Keratinocyte (primary cell): ENCODE data around the gene MUC4. TPM values are rescaled to one million over a fixed set of nuclear protein-coding genes. Genes with fewer than 3 reads are reported as not detected.
"Not testable (repeated sequence)": the region's sequence is repeated elsewhere in the genome, so short reads cannot be mapped to it uniquely, and the experiment has no call there.

ENCODE experiments used
- DNase-seq: peaks from one replicate; pipeline ENCODE4 v3.0.0-alpha.2; 2011; ENCODE audit warnings: low read depth, missing footprints, low spot score
- FAIRE-seq: peaks from 2 replicates; lab custom pipeline; 2011; peaks lifted over from hg19 to GRCh38; lab: Jason Lieb, UNC
- H2AFZ ChIP-seq: 2 replicates; pipeline ENCODE4 v1.6.0; 2012; ENCODE audit warnings: low read length, control low read depth, inconsistent platforms; ENCODE audit not compliant: control insufficient read depth
- H3K27ac ChIP-seq: 2 replicates; pipeline ENCODE4 v1.5.1; 2011; ENCODE audit warnings: low read length; ENCODE audit not compliant: control insufficient read depth, insufficient read depth
- H3K27me3 ChIP-seq: 3 replicates; pipeline ENCODE4 v1.6.0; 2011; ENCODE audit warnings: low read length; ENCODE audit not compliant: control insufficient read depth, insufficient read depth; ENCODE audit errors: extremely low read depth
- H3K36me3 ChIP-seq, 2 experiments: 2 replicates in 1 of 2; 3 replicates in 1 of 2; pipeline ENCODE4 v1.5.1; 2011; ENCODE audit warnings: low read length in 2 of 2, mild to moderate bottlenecking in 1 of 2; ENCODE audit not compliant: control insufficient read depth in 2 of 2, insufficient read depth in 2 of 2; ENCODE audit errors: extremely low read depth in 1 of 2
- H3K4me1 ChIP-seq: 3 replicates; pipeline ENCODE4 v1.5.1; 2011; ENCODE audit warnings: low read length; ENCODE audit not compliant: control insufficient read depth, insufficient read depth; ENCODE audit errors: extremely low read depth
- H3K4me2 ChIP-seq: 3 replicates; pipeline ENCODE4 v1.6.0; 2011; ENCODE audit warnings: low read depth, low read length; ENCODE audit not compliant: control insufficient read depth, insufficient read depth; ENCODE audit errors: extremely low read depth
- H3K4me3 ChIP-seq, 3 experiments: fragments of 200-600 bp in 1 of 3; sonication (generic) in 1 of 3; 2 replicates in 2 of 3; 3 replicates in 1 of 3; pipeline ENCODE4 v1.5.1; 2011 to 2016; ENCODE audit warnings: low read length in 3 of 3, mild to moderate bottlenecking in 3 of 3, control low read depth in 2 of 3, inconsistent platforms in 1 of 3, low read depth in 1 of 3, mixed read lengths in 1 of 3, mixed run types in 1 of 3, moderate library complexity in 1 of 3; ENCODE audit not compliant: control insufficient read depth in 2 of 3, insufficient read depth in 2 of 3; ENCODE audit errors: extremely low read depth in 1 of 3
- H3K79me2 ChIP-seq: 2 replicates; pipeline ENCODE4 v1.6.0; 2012; ENCODE audit warnings: low read length; ENCODE audit not compliant: control insufficient read depth, insufficient read depth
- H3K9ac ChIP-seq: 3 replicates; pipeline ENCODE4 v1.6.0; 2011; ENCODE audit warnings: low read length; ENCODE audit not compliant: control insufficient read depth, insufficient read depth; ENCODE audit errors: extremely low read depth
- H3K9me1 ChIP-seq: 3 replicates; pipeline ENCODE4 v1.6.0; 2011; ENCODE audit warnings: low read length; ENCODE audit not compliant: control insufficient read depth, insufficient read depth; ENCODE audit errors: extremely low read depth
- H3K9me3 ChIP-seq: 2 replicates; pipeline ENCODE4 v1.5.1; 2012; ENCODE audit warnings: low read depth, low read length; ENCODE audit not compliant: control insufficient read depth
- H4K20me1 ChIP-seq: 3 replicates; pipeline ENCODE4 v1.6.0; 2011; ENCODE audit warnings: low read length; ENCODE audit not compliant: control insufficient read depth, insufficient read depth; ENCODE audit errors: extremely low read depth
- CTCF ChIP-seq, 3 experiments: IDR thresholded peaks in 1 of 3; conservative IDR thresholded peaks in 1 of 3; optimal IDR thresholded peaks in 1 of 3; 2 replicates in 2 of 3; 3 replicates in 1 of 3; pipeline versions ENCODE3 to v1.5.1; 2011; ENCODE audit warnings: low read length in 3 of 3, mild to moderate bottlenecking in 3 of 3, moderate library complexity in 2 of 3, control low read depth in 1 of 3, inconsistent platforms in 1 of 3; ENCODE audit not compliant: insufficient read depth in 2 of 3; ENCODE audit errors: extremely low read depth in 1 of 3
- EZH2 ChIP-seq: IDR thresholded peaks from one replicate; pipeline ENCODE4 v1.6.1; 2012; ENCODE audit warnings: inconsistent platforms, mild to moderate bottlenecking, low read length, moderate library complexity
- dilution Hi-C: fragments of 300-500 bp; cut with MboI; formaldehyde crosslinking; loops from one replicate; pipeline ENCODE4 v1.7.0; 2020; ENCODE audit warnings: low sequenced_read_pairs; ENCODE audit not compliant: extremely low pct_ligation_motif_present
- polyA plus RNA-seq, 5 experiments: library from polyadenylated mRNA; depleted of rRNA in 3 of 5; stranded (reverse) in 3 of 5; stranded (forward) in 1 of 5; unstranded in 1 of 5; fragments of >200 nt; gene quantifications; 1 replicate in 1 of 5; 2 replicates in 3 of 5; 3 replicates in 1 of 5; pipeline versions ENCODE4 v1.2.1 to v1.2.3, GENCODE V29; 2011 to 2012; ENCODE audit warnings: missing spikeins in 2 of 5, low read depth in 1 of 5, low replicate concordance in 1 of 5

The MUC4 gene
- polyA plus RNA-seq, 1 donor (not counting 4 experiments of a cell fraction or from before 2014, with no cell fraction given): not detected

- no peaks in the 10 kb centered on the region for H3K79me2 ChIP-seq
- H3K4me3 ChIP-seq: no peak overlapping the region
- FAIRE-seq (no peak), DNase-seq (no peak)
- no peaks in the 10 kb centered on the region for H4K20me1 ChIP-seq
- no peaks in the 10 kb centered on the region for H3K9me1 ChIP-seq
- TF ChIP-seq EZH2 (no peak), CTCF (optimal IDR thresholded peaks at IDR 0.05 in 1 of 3, IDR thresholded peaks at IDR 0.05 in 1 of 3, conservative IDR thresholded peaks at IDR 0.05 in 1 of 3; ENCODE audit: extremely low read depth in 1 of 3, insufficient read depth in 2 of 3, low read length in 3 of 3) (no peak)
- H3K27ac ChIP-seq: no peak overlapping the region
- peaks cover 9% of the 10 kb centered on the region for H3K27me3 ChIP-seq
- no peaks in the 10 kb centered on the region for H3K4me1 ChIP-seq
- H3K9ac ChIP-seq: no peak overlapping the region
- dilution Hi-C loops: no loop called here
- no peaks in the 10 kb centered on the region for H3K9me3 ChIP-seq
- no peak overlapping the region for H2AFZ ChIP-seq
- H3K4me2 ChIP-seq: no peak overlapping the region
- H3K36me3 ChIP-seq: no peaks in the 10 kb centered on the region
Observed at GRCh38 chr3:195796795-195797194, 14.9 kb downstream of the MUC4 start.

- H3K4me2 ChIP-seq: no peak overlapping the region
- H3K9me1 ChIP-seq: no peaks in the 10 kb centered on the region
- no peaks in the 10 kb centered on the region for H3K27me3 ChIP-seq
- dilution Hi-C loops: no loop called here
- no peaks in the 10 kb centered on the region for H3K79me2 ChIP-seq
- H3K9me3 ChIP-seq: no peaks in the 10 kb centered on the region
- FAIRE-seq (no peak), DNase-seq (no peak)
- no peak overlapping the region for H2AFZ ChIP-seq
- no peak overlapping the region for H3K27ac ChIP-seq
- H3K4me3 ChIP-seq: no peak overlapping the region
- H4K20me1 ChIP-seq: no peaks in the 10 kb centered on the region
- TF ChIP-seq EZH2: no peak
- no peak overlapping the region for H3K9ac ChIP-seq
- H3K36me3 ChIP-seq: no peaks in the 10 kb centered on the region
- H3K4me1 ChIP-seq: no peaks in the 10 kb centered on the region
Observed at GRCh38 chr3:195794708-195795107, 17.0 kb downstream of the MUC4 start.

GRCh38 chr3:195792621-195793020, 19.1 kb downstream of the MUC4 start:
- dilution Hi-C loops, FAIRE-seq, DNase-seq: not testable (repeated sequence)

More at GRCh38 chr3:195792621-195793020, 19.1 kb downstream of the MUC4 start:
- not testable (repeated sequence) for H4K20me1 ChIP-seq, H3K4me3 ChIP-seq, H3K79me2 ChIP-seq, H3K27me3 ChIP-seq, H3K27ac ChIP-seq, H3K9ac ChIP-seq, H3K9me3 ChIP-seq, H3K36me3 ChIP-seq, H3K4me2 ChIP-seq, H3K9me1 ChIP-seq, H2AFZ ChIP-seq, H3K4me1 ChIP-seq
